ENCODE measurements around the gene PARM1.

The PARM1 gene

GRCh38 chr4:74932832-74933561, at the start of gene PARM1:
PARM1 (plus strand) TSS chr4:74933116; CDS start chr4:74933328, 212 bp downstream.
- no peak for DNase-seq

GRCh38 chr4:74884266-74884665, 48.6 kb upstream of the PARM1 start:
- DNase-seq, result no peak

GRCh38 chr4:74886484-74886883, 46.4 kb upstream of the PARM1 start:
- DNase-seq, result no peak

- DNase-seq, result no peak
Observed at GRCh38 chr4:74890341-74890740, 42.6 kb upstream of the PARM1 start.

GRCh38 chr4:74891037-74891436, 41.9 kb upstream of the PARM1 start:
- no peak for DNase-seq

- DNase-seq, result no peak
Observed at GRCh38 chr4:74893171-74893570, 39.7 kb upstream of the PARM1 start.

GRCh38 chr4:74896595-74896994, 36.3 kb upstream of the PARM1 start:
- no peak for DNase-seq

- no peak for DNase-seq
Observed at GRCh38 chr4:74897386-74897785, 35.5 kb upstream of the PARM1 start.

GRCh38 chr4:74900862-74901261, 32.1 kb upstream of the PARM1 start:
- DNase-seq, result no peak

GRCh38 chr4:74904509-74905065, 28.3 kb upstream of the PARM1 start:
- DNase-seq, result no peak

- DNase-seq, result no peak
Observed at GRCh38 chr4:74906771-74907170, 26.1 kb upstream of the PARM1 start.

- DNase-seq, result no peak
Observed at GRCh38 chr4:74919783-74920182, 13.1 kb upstream of the PARM1 start.

- no peak for DNase-seq
Observed at GRCh38 chr4:74920704-74921103, 12.2 kb upstream of the PARM1 start.

- no peak for DNase-seq
Observed at GRCh38 chr4:74921490-74921889, 11.4 kb upstream of the PARM1 start.

- DNase-seq, result no peak
Observed at GRCh38 chr4:74926007-74926406, 6.9 kb upstream of the PARM1 start.

GRCh38 chr4:74930162-74930561, 2.8 kb upstream of the PARM1 start:
- no peak for DNase-seq

GRCh38 chr4:74931376-74931775, 1.5 kb upstream of the PARM1 start:
- no peak for DNase-seq

GRCh38 chr4:74932010-74932409, 906 bp upstream of the PARM1 start:
- DNase-seq, result no peak

GRCh38 chr4:74933562-74934015, 673 bp downstream of the PARM1 start:
- DNase-seq, result no peak

- no peak for DNase-seq
Observed at GRCh38 chr4:74934016-74934831, 1.3 kb downstream of the PARM1 start.

GRCh38 chr4:74934888-74935287, 2.0 kb downstream of the PARM1 start:
- no peak for DNase-seq

GRCh38 chr4:74941123-74941522, 8.2 kb downstream of the PARM1 start:
- DNase-seq, result no peak

GRCh38 chr4:74942251-74942917, 9.5 kb downstream of the PARM1 start:
- DNase-seq, result no peak

GRCh38 chr4:74942918-74943253, 10.0 kb downstream of the PARM1 start:
- no peak for DNase-seq

Measured in NCI-H1092 (cell line).